ENCODE results near the gene CCDC18.
"Not testable (repeated sequence)": the region's sequence is repeated elsewhere in the genome, so short reads cannot be mapped to it uniquely, and the experiment has no call there.

The CCDC18 gene

DNA sequence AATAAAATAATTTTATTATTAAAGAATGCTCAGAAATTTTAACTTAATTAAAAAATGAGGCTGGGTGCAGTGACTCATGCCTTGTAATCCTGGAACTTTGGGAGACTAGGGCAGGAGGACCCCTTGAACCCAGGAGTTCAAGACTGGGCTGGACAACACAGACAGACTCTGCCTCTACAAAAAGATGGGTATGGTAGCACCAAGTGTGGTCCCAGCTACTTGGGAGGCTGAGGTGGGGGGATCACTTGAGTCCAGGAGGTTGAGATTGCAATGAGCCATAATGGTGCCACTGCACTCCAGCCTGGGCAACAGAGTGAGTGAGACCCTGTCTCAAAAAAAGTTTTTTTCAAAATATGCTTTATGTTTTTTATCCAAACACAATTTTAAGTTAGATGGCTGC, 25.6 kb upstream of the CCDC18 start:
- H3K4me3 ChIP-seq (ENCODE audit: control insufficient read depth, low read depth, low read length), result no peak overlapping the region
- TF ChIP-seq, protein P1, sequence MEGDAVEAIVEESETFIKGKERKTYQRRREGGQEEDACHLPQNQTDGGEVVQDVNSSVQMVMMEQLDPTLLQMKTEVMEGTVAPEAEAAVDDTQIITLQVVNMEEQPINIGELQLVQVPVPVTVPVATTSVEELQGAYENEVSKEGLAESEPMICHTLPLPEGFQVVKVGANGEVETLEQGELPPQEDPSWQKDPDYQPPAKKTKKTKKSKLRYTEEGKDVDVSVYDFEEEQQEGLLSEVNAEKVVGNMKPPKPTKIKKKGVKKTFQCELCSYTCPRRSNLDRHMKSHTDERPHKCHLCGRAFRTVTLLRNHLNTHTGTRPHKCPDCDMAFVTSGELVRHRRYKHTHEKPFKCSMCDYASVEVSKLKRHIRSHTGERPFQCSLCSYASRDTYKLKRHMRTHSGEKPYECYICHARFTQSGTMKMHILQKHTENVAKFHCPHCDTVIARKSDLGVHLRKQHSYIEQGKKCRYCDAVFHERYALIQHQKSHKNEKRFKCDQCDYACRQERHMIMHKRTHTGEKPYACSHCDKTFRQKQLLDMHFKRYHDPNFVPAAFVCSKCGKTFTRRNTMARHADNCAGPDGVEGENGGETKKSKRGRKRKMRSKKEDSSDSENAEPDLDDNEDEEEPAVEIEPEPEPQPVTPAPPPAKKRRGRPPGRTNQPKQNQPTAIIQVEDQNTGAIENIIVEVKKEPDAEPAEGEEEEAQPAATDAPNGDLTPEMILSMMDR (conservative IDR thresholded peaks at IDR 0.05; ENCODE audit: control insufficient read depth, insufficient read depth, low read depth, low read length), result no peak
- no peak for DNase-seq (ENCODE audit: low read depth)

DNA sequence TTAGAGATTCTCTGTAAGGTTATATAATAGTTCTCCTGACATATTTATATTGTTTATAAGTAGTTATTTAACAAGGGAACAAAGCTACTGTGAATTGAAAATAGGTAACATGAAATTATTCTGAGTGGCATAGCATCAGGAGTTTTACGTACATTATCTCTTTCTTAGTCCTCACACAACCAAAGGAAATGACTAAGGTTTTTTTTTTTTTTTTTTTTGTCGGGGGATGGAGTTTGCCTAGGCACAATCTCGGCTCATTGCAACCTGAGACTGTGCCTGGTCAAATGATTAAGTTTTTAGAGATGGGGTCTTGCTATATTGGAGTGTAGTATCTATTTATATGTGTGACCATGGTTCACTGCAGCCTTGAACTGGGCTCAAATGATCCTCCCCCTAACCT, 25.2 kb upstream of the CCDC18 start:
- DNase-seq (ENCODE audit: low read depth), result no peak
- no peak overlapping the region for H3K4me3 ChIP-seq (ENCODE audit: control insufficient read depth, low read depth, low read length)
- TF ChIP-seq, protein P1 (conservative IDR thresholded peaks at IDR 0.05; ENCODE audit: control insufficient read depth, insufficient read depth, low read depth, low read length), result no peak

DNA sequence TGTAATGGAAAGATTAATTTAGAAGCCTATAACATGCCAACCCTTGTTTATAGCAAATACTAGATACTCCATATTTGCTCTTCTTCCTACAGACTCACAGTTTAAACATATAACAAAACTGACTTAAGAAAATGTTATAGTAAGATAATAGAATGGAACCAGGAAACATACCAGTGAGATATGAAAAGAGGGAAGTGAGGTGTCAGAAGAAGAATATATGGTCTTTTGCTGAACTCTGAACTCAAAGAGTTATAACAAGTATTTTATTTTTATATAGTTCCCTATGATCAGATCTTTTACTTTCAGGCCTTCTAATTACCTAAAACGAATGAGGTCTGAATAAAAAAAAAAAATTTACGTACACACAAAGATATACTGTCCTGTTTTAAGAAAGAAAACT, 21.2 kb upstream of the CCDC18 start:
- no peak overlapping the region for H3K4me3 ChIP-seq (ENCODE audit: control insufficient read depth, low read depth, low read length)
- TF ChIP-seq, protein P1 (conservative IDR thresholded peaks at IDR 0.05; ENCODE audit: control insufficient read depth, insufficient read depth, low read depth, low read length), result no peak
- no peak for DNase-seq (ENCODE audit: low read depth)

DNA sequence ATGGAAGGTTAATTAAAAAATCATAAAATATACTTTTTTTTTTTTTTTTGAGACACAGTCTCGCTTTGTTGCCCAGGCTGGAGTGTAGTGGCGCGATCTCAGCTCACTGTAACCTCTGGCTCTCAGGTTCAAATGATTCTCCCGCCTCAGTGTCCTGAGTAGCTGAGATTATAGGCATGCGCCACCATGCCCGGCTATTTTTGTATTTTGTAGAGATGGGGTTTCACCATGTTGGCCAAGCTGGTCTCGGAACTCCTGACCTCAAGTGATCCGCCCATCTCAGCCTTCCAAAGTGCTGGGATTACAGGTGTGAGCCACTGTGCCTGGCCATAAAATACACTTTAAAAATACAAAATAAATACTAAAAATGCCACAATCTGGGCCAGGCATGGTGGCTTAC, 17.2 kb upstream of the CCDC18 start:
- H3K4me3 ChIP-seq (ENCODE audit: control insufficient read depth, low read depth, low read length); DNase-seq (ENCODE audit: low read depth): not testable (repeated sequence)

DNA sequence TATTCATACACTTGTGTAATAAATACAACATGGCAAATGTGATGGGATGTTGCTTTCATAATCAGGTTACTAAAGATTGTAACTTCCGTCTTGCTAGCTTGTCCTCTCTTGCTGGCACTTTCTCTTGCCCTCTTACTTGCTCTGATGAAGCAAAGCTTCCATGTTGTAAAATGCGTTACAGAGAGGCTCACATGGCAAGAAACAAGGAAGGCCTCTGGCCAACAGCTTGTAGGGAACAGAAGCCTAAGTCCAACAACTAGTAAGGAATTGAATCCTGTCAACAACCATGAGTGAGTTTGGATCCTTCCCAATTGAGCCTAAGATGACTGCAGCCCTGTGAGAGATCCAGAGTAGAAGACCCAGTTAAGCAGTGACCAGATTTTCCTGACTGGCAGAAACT, 15.7 kb upstream of the CCDC18 start:
- TF ChIP-seq, protein P1 (conservative IDR thresholded peaks at IDR 0.05; ENCODE audit: control insufficient read depth, insufficient read depth, low read depth, low read length), result no peak
- no peak overlapping the region for H3K4me3 ChIP-seq (ENCODE audit: control insufficient read depth, low read depth, low read length)
- DNase-seq (ENCODE audit: low read depth), result peak; percentile 21

DNA sequence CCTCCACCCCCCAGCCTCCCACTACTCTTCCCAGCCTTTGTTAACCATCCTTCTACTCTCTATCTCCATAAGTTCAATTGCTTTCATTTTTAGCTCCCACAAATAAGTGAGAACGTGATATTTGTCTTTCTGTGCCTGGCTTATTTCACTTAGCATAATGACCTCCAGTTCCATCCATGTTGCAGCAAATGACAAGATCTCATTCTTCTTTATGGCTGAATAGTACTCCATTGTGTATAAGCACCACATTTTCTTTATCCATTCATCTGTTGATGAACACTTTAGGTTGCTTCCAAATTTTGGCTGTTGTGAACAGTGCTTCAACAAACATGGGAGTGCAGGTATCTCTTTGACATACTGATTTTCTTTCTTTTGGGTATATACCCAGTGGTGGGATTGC, 14.6 kb upstream of the CCDC18 start:
- H3K4me3 ChIP-seq (ENCODE audit: control insufficient read depth, low read depth, low read length); DNase-seq (ENCODE audit: low read depth): not testable (repeated sequence)

DNA sequence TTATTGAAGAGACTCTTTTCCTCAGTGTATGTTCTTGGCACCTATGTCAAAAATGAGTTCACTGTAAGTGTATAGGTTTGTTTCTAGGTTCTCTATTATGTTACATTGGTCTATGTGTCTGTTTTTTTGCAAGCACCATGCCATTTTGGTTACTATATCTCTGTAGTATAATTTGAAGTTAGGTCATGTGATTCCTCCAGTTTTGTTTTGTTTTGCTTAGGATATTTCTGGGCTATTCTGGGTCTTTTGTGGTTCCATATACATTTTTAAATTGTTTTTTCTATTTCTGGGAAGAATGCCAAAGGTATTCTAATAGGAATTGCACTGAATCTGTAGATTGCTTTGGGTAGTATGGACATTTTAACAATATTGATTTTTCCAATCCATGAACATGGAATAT, 13.5 kb upstream of the CCDC18 start:
- no peak for DNase-seq (ENCODE audit: low read depth)
- H3K4me3 ChIP-seq (ENCODE audit: control insufficient read depth, low read depth, low read length), result no peak overlapping the region
- TF ChIP-seq, protein P1 (conservative IDR thresholded peaks at IDR 0.05; ENCODE audit: control insufficient read depth, insufficient read depth, low read depth, low read length), result no peak

DNA sequence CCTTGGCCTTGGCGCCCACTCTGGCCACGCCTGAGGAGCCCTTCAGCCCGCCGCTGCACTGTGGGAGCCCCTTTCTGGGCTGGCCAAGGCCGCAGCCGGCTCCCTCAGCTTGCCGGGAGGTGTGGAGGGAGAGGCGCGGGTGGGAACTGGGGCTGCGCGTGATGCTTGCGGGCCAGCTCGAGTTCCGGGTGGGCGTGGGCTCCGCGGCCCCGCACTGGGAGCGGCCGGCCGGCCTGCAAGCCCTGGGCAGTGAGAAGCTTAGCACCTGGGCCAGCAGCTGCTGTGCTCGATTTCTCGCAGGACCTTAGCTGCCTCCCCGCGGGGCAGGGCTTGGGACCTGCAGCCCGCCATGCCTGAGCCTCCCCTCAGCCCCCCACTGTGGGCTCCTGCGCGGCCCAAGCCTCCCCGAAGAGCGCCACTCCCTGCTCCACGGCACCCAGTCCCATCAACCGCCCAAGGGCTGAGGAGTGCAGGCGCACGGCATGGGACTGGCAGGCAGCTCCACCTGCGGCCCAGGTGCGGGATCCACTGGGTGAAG, 10.3 kb upstream of the CCDC18 start:
- not testable (repeated sequence) for DNase-seq (ENCODE audit: low read depth); H3K4me3 ChIP-seq (ENCODE audit: control insufficient read depth, low read depth, low read length)

All from fibroblast of mammary gland (primary cell).